ENCODE results near the gene PDGFA.

GRCh38 chr7:549891-550625 is 30.4 kb upstream of the PDGFA start:
- TF ChIP-seq POLR2A (IDR thresholded peaks at IDR 0.05) (no peak), CTCF (IDR thresholded peaks at IDR 0.05) (no peak)
